HepG2 (cell line): ENCODE data around the gene ARHGEF12. TPM values are rescaled to one million over a fixed set of nuclear protein-coding genes. Genes with fewer than 3 reads are reported as not detected.

Experiments
- ELF1 ChIP-seq: sonication (generic); formaldehyde crosslinking; IDR thresholded peaks from 2 replicates; pipeline ENCODE4 v1.4.0; 2020; ENCODE audit warnings: missing genetic modification reagents
- ELF3 ChIP-seq: IDR thresholded peaks from 2 replicates; pipeline ENCODE4 v1.6.1; 2016; ENCODE audit warnings: missing genetic modification reagents, missing compliant biosample characterization
- FOXP1 ChIP-seq, 2 experiments: fragments of 450-650 bp in 1 of 2; IDR thresholded peaks; 2 replicates each; pipeline ENCODE4 v1.6.1; 2017 to 2018; ENCODE audit warnings: antibody characterized with exemption in 1 of 2
- GATA4 ChIP-seq: sonication (generic); IDR thresholded peaks from 2 replicates; pipeline ENCODE4 v1.6.1; 2016; ENCODE audit warnings: antibody characterized with exemption, low read depth, borderline replicate concordance
- GPN1 ChIP-seq: sonication (generic); formaldehyde crosslinking; IDR thresholded peaks from 2 replicates; pipeline ENCODE4 v1.5.1; 2020; ENCODE audit warnings: missing genetic modification reagents, borderline replicate concordance
- KDM3A ChIP-seq: IDR thresholded peaks from 2 replicates; pipeline ENCODE4 v1.6.1; 2018; ENCODE audit warnings: low read depth, missing compliant biosample characterization
- MIXL1 ChIP-seq: IDR thresholded peaks from 2 replicates; pipeline ENCODE4 v1.6.1; 2016
- MTA1 ChIP-seq: sonication (generic); formaldehyde crosslinking; IDR thresholded peaks from 2 replicates; pipeline ENCODE4 v1.4.0; 2020; ENCODE audit warnings: missing genetic modification reagents, mild to moderate bottlenecking, borderline replicate concordance
- NFE2 ChIP-seq: sonication (generic); formaldehyde crosslinking; IDR thresholded peaks from 2 replicates; pipeline ENCODE4 v1.4.0; 2020; ENCODE audit warnings: missing genetic modification reagents
- PCBP1 ChIP-seq: fragments of 200-400 bp; formaldehyde crosslinking; IDR thresholded peaks from 2 replicates; pipeline ENCODE4 v1.6.1; 2017; ENCODE audit warnings: mild to moderate bottlenecking, low read depth, low read length, borderline replicate concordance
- POLR2G ChIP-seq: fragments of 200-400 bp; formaldehyde crosslinking; IDR thresholded peaks from 2 replicates; pipeline ENCODE4 v1.6.1; 2018; ENCODE audit warnings: mild to moderate bottlenecking, low read depth, low read length, moderate library complexity
- PRMT3 ChIP-seq: sonication (generic); formaldehyde crosslinking; IDR thresholded peaks from 2 replicates; pipeline ENCODE4 v1.8.1; 2022; ENCODE audit warnings: low read depth, mild to moderate bottlenecking, moderate library complexity, missing genetic modification reagents, borderline replicate concordance
- RCOR2 ChIP-seq: IDR thresholded peaks from 2 replicates; pipeline ENCODE4 v1.6.1; 2016; ENCODE audit warnings: missing biosample characterization, missing genetic modification reagents
- SALL2 ChIP-seq: sonication (generic); formaldehyde crosslinking; IDR thresholded peaks from 2 replicates; pipeline ENCODE4 v1.8.1; 2023; ENCODE audit warnings: mild to moderate bottlenecking, missing genetic modification reagents, inconsistent platforms
- ZNF24 ChIP-seq: fragments of 450-650 bp; IDR thresholded peaks from 2 replicates; pipeline ENCODE4 v1.6.1; 2017; ENCODE audit warnings: antibody characterized with exemption, mild to moderate bottlenecking
- ZNF326 ChIP-seq: sonication (generic); formaldehyde crosslinking; IDR thresholded peaks from 2 replicates; pipeline ENCODE4 v1.4.0; 2020; ENCODE audit warnings: missing genetic modification reagents, borderline replicate concordance
- ZNF335 ChIP-seq: sonication (generic); formaldehyde crosslinking; IDR thresholded peaks from 2 replicates; pipeline ENCODE4 v1.4.0; 2020; ENCODE audit warnings: missing genetic modification reagents
- ZNF33B ChIP-seq: sonication (generic); formaldehyde crosslinking; IDR thresholded peaks from 2 replicates; pipeline ENCODE4 v1.5.1; 2020; ENCODE audit warnings: mild to moderate bottlenecking, missing genetic modification reagents
- ZNF431 ChIP-seq: sonication (generic); formaldehyde crosslinking; IDR thresholded peaks from 2 replicates; pipeline ENCODE4 v1.9.0; 2022; ENCODE audit warnings: missing genetic modification reagents, low read depth, mild to moderate bottlenecking, borderline replicate concordance
- ZNF616 ChIP-seq: sonication (generic); formaldehyde crosslinking; IDR thresholded peaks from 2 replicates; pipeline ENCODE4 v1.5.0; 2020; ENCODE audit warnings: low read depth, mild to moderate bottlenecking, missing genetic modification reagents
- ZNF7 ChIP-seq: IDR thresholded peaks from 2 replicates; pipeline ENCODE4 v1.6.1; 2016; ENCODE audit warnings: missing biosample characterization, missing genetic modification reagents
- ZNF879 ChIP-seq: sonication (generic); formaldehyde crosslinking; IDR thresholded peaks from 2 replicates; pipeline ENCODE4 v1.8.1; 2023; ENCODE audit warnings: missing genetic modification reagents
- ZNF883 ChIP-seq: sonication (generic); formaldehyde crosslinking; IDR thresholded peaks from 2 replicates; pipeline ENCODE4 v1.5.1; 2020; ENCODE audit warnings: mild to moderate bottlenecking, missing genetic modification reagents; ENCODE audit errors: not compliant biosample characterization
- ZSCAN21 ChIP-seq: sonication (generic); formaldehyde crosslinking; IDR thresholded peaks from 2 replicates; pipeline ENCODE4 v1.8.0; 2022; ENCODE audit warnings: mild to moderate bottlenecking, missing genetic modification reagents, moderate library complexity, borderline replicate concordance
- polyA plus RNA-seq, 8 experiments: library from polyadenylated mRNA; depleted of rRNA in 3 of 8; stranded (reverse) in 7 of 8; unstranded in 1 of 8; fragments of >200 nt; fragmentation: Illumina TruSeq in 4 of 8; extraction: Trizol in 4 of 8; gene quantifications; 2 replicates each; pipeline versions ENCODE4 v1.2.1 to v1.2.3, GENCODE V29; 2011 to 2016; ENCODE audit warnings: low read depth in 4 of 8, missing spikeins in 1 of 8, mixed read lengths in 1 of 8; ENCODE audit not compliant: insufficient read depth in 1 of 8
- total RNA-seq, 5 experiments: library from RNA; depleted of rRNA; stranded (reverse); fragments of >200 nt; fragmentation: Illumina TruSeq; extraction: Trizol; gene quantifications; 2 replicates each; pipeline ENCODE4 v1.2.3, GENCODE V29; 2016; ENCODE audit warnings: low read depth in 1 of 5
- TF ChIP-seq, protein P1 (sequence below): IDR thresholded peaks from 2 replicates; pipeline ENCODE4 v1.6.1; 2018; ENCODE audit warnings: missing genetic modification reagents, mild to moderate bottlenecking, missing compliant biosample characterization
- TF ChIP-seq, protein P2 (sequence below): sonication (generic); formaldehyde crosslinking; IDR thresholded peaks from 2 replicates; pipeline ENCODE4 v1.9.0; 2021; ENCODE audit warnings: missing genetic modification reagents, borderline replicate concordance
- TF ChIP-seq, protein P3 (sequence below): IDR thresholded peaks from 2 replicates; pipeline ENCODE4 v1.6.1; 2016; ENCODE audit warnings: missing genetic modification reagents, missing compliant biosample characterization
- TF ChIP-seq, protein P4 (sequence below): sonication (generic); formaldehyde crosslinking; IDR thresholded peaks from 2 replicates; pipeline ENCODE4 v1.8.0; 2022; ENCODE audit warnings: mild to moderate bottlenecking, missing genetic modification reagents; ENCODE audit not compliant: insufficient replicate concordance

The ARHGEF12 gene
- total and polyA plus RNA-seq, 2 of the 13 experiments (the other 11 are each of a cell fraction or from before 2014, with no cell fraction given): 17.9 to 54.4 TPM

DNA sequence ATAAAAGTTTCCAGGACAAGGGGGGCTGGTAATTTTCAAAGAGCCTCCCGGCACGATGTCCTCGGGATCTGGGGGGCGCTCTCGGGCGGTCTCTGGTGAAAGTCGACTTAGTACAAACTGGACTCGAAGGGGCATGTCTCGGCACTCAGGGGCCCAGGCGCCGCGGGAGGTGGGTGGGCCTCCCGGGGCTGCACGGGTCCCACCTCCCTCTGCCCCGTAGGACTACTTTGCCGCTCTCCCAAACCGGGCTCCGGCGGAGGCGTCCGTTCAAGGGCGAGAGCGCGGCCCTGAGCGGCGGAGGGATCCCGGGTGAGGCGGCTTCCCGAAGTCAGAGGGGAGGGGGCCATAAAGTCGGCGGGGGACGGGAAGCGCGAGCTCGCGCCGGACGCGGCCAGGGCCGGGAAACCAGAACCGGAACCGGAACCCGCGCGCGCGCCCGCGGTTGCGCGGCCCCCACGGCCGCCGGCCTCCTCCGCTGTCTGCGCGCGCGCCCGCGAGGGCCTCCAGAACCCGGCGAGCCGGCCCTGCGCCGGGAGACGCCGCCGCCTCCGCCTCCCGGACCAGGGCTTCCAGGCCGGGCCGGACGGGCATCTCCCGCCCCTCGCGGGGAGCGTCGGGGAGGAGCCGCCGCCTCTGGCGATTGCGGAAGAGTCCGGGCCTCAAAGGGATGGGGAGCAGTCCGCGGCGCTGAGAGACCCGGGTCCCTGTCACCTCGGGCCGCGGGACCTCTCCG, at the start of gene ARHGEF12 (continued):
- TF ChIP-seq, protein P1, sequence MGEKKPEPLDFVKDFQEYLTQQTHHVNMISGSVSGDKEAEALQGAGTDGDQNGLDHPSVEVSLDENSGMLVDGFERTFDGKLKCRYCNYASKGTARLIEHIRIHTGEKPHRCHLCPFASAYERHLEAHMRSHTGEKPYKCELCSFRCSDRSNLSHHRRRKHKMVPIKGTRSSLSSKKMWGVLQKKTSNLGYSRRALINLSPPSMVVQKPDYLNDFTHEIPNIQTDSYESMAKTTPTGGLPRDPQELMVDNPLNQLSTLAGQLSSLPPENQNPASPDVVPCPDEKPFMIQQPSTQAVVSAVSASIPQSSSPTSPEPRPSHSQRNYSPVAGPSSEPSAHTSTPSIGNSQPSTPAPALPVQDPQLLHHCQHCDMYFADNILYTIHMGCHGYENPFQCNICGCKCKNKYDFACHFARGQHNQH (CRISPR knock-in tag): peak; percentile 96
- peak; percentile 31 for TF ChIP-seq POLR2G
- TF ChIP-seq MIXL1: peak; percentile 42; the same call in 1 of the 2 replicates
- peak; percentile 53; the same call in 1 of the 2 replicates for TF ChIP-seq ZNF431 (CRISPR knock-in tag)
- no peak for TF ChIP-seq ZNF24
- no peak for TF ChIP-seq ZNF33B (CRISPR knock-in tag)
- TF ChIP-seq, protein P2, sequence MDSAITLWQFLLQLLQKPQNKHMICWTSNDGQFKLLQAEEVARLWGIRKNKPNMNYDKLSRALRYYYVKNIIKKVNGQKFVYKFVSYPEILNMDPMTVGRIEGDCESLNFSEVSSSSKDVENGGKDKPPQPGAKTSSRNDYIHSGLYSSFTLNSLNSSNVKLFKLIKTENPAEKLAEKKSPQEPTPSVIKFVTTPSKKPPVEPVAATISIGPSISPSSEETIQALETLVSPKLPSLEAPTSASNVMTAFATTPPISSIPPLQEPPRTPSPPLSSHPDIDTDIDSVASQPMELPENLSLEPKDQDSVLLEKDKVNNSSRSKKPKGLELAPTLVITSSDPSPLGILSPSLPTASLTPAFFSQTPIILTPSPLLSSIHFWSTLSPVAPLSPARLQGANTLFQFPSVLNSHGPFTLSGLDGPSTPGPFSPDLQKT (CRISPR knock-in tag): no peak
- TF ChIP-seq ZNF879 (CRISPR knock-in tag): no peak
- no peak for TF ChIP-seq SALL2 (CRISPR knock-in tag)
- no peak for TF ChIP-seq ZNF7 (CRISPR knock-in tag)
- TF ChIP-seq ELF1 (CRISPR knock-in tag): peak; percentile 68; the same call in 1 of the 2 replicates
- TF ChIP-seq ELF3 (CRISPR knock-in tag): peak; percentile 73; the same call in 1 of the 2 replicates
- peak; percentile 88; the same call in 1 of the 2 replicates for TF ChIP-seq KDM3A (CRISPR knock-in tag)
- TF ChIP-seq NFE2 (CRISPR knock-in tag): no peak
- peak; percentile 81 for TF ChIP-seq ZNF883
- peak; percentile 92; the same call in 1 of the 2 replicates for TF ChIP-seq MTA1 (CRISPR knock-in tag)
- TF ChIP-seq ZSCAN21 (CRISPR knock-in tag): peak; percentile 76
- no peak for TF ChIP-seq FOXP1 (IDR thresholded peaks at IDR 0.05)
- 0 out of 2 replicates have a peak, but pooled peaks have one; percentile 11 for TF ChIP-seq FOXP1 (CRISPR knock-in tag; IDR thresholded peaks at IDR 0.05)
- no peak for TF ChIP-seq ZNF616 (CRISPR knock-in tag)
- no peak for TF ChIP-seq PRMT3 (CRISPR knock-in tag)
- TF ChIP-seq PCBP1: peak; percentile 100
- TF ChIP-seq, protein P3, sequence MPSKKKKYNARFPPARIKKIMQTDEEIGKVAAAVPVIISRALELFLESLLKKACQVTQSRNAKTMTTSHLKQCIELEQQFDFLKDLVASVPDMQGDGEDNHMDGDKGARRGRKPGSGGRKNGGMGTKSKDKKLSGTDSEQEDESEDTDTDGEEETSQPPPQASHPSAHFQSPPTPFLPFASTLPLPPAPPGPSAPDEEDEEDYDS (CRISPR knock-in tag): no peak
- peak; percentile 32; the same call in 1 of the 2 replicates for TF ChIP-seq GATA4
- TF ChIP-seq, protein P4, sequence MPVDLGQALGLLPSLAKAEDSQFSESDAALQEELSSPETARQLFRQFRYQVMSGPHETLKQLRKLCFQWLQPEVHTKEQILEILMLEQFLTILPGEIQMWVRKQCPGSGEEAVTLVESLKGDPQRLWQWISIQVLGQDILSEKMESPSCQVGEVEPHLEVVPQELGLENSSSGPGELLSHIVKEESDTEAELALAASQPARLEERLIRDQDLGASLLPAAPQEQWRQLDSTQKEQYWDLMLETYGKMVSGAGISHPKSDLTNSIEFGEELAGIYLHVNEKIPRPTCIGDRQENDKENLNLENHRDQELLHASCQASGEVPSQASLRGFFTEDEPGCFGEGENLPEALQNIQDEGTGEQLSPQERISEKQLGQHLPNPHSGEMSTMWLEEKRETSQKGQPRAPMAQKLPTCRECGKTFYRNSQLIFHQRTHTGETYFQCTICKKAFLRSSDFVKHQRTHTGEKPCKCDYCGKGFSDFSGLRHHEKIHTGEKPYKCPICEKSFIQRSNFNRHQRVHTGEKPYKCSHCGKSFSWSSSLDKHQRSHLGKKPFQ (CRISPR knock-in tag): peak; percentile 73
- TF ChIP-seq ZNF335 (CRISPR knock-in tag): no peak; the same call in 1 of the 2 replicates
- TF ChIP-seq ZNF326 (CRISPR knock-in tag): no peak
- TF ChIP-seq GPN1 (CRISPR knock-in tag): no peak
- no peak for TF ChIP-seq RCOR2 (CRISPR knock-in tag)
